Stimulated activated CD8-positive, alpha-beta memory T cell treated with anti-CD3 and anti-CD28 coated beads, Interleukin-4, amount 100 ng/mL, for 24 hours (primary cell): ENCODE data around the gene UQCR10.

ENCODE experiments used
- DNase-seq: peaks from one replicate; pipeline ENCODE4 v3.0.0-alpha.2; 2020; ENCODE audit warnings: low read depth

UQCR10 gene

DNA sequence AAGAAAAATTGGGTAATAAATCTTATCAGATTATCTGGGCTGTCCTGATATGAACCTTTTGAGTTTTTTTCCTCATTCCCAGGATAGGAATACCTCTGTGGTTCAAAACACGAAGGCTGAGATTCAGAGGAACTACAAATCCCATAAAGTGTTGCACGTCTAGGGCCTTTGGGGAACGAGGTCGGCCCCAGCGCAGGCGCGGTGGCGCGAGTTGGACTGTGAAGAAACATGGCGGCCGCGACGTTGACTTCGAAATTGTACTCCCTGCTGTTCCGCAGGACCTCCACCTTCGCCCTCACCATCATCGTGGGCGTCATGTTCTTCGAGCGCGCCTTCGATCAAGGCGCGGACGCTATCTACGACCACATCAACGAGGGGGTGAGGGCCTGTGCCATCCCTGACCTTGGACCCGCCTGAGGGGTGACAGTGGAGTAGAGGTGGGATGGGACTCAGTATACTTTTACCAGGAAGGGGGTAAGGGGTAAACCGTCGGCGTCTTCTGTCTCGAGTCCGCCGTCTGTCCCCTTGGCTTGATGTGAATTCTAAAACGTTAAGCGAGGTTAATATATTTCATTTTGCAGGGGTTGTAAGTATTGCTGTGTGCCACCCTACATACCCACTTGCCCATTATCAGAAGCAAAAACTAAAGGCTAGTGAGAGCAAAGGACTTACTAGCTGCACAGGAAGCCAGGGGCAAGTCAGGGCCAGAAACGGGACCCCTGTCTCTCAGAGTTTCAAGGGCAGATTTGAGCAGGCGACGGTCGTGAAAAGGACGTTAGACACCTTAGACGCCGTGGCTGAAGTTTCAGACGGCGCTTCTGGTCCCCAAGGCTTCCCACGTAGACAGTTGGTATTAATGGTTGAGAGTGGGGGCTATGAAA, at the start of gene UQCR10:
UQCR10 (plus strand) TSS at position 199 of the 881 bp plus-strand sequence; CDS start at position 229, 30 bp downstream.
- peak; percentile 91 for DNase-seq

DNA sequence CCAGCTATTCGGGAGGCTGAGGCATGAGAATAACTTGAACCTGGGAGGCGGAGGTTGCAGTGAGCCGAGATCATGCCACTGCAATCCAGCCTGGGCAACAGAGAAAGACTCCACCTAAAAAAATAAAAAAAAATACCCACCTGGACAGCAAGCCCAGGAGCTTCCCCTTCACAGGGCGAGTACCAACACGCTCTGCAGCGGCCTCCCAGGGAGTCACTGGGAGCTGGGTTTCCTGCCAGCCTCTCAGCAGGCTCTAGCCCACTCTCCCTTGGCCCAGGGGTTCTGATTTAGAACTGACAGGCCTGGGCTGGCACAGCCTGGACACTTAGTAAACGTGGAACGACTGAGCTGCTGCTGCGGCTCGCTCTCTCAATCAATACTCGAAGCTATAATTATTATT, 49.4 kb upstream of the UQCR10 start:
- DNase-seq: no peak

DNA sequence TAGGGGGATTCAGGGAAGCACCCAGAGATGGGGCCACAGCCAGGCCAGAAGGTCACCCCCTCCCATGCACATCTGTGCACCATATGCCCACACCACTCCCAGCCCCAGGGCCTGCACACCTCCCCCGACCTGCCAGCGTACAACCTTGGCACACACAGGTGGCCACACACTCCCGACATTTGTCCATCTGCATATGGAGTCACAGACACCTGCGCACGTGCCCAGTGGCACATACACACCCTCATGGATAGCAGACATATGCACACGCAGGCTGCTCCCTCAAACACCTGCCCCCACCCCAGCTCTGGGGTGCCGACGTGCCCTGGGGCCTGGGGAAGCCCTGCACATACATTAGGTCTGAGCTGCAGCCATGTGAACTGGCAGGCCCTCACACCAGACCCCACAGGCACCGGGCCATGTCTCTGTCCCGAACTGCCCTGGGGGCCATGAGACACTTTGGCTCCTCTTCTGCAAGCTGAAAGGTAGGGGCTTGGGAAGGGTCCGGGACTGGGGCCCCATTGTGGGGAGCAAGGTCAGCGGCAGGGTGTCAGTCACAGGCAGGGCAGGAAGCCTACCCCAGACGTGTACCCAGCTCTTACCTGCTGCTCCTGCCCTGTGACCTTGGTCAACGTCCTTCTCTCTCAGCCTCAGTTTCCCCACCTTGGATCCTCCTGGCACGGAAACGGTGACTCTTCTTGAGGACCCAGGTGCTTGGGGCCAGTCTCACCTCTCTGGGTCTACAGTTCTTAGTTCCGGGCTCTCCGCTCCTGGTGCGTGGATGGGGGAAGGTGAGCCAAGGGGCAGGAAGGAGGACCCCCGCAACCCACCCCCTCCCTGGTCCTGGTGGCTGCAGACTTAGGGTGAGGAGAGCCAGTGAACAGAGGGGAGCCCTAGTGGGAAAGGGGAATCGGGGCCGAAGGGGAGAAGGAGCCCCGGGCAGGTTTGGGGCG, 47.9 kb upstream of the UQCR10 start:
- DNase-seq: no peak

DNA sequence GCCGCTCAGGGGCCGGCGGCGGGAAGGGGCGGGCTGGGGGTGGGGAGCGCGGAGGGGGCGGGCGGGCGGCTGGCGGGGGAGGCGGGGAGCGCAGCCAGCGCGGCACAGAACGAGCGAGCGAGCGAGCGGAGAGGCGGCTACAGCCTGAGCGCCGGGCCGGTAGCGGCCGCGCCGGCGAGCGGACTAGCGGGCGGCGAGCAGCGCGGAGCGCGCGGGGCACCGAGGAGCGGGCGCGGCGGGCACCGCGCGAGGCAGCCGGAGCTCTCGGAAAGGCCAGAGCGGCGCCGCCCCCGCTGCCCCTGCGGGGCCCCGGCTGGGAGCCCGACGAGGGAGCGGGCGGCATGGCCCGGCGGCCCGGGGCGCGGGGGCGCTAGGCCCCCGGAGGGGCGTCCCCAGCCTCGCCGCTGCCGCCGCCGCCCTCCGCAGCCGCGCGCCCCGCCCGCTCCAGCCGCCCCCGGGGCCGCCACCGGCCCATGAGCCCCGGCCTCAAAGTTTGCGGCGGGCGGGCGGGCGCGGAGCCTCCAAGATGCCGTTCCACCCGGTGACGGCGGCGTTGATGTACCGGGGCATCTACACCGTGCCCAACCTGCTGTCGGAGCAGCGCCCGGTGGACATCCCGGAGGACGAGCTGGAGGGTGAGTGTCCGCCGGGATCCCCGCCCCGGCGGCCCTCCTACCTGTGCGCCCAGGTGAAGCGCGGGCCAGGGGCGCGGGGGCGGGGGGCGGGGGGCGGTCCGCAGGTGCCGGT, 47.1 kb upstream of the UQCR10 start, which contains the start of gene CABP7:
CABP7 (plus strand) TSS at position 105 of the 747 bp plus-strand sequence; CDS start at position 527, 422 bp downstream.
- DNase-seq: no peak

DNA sequence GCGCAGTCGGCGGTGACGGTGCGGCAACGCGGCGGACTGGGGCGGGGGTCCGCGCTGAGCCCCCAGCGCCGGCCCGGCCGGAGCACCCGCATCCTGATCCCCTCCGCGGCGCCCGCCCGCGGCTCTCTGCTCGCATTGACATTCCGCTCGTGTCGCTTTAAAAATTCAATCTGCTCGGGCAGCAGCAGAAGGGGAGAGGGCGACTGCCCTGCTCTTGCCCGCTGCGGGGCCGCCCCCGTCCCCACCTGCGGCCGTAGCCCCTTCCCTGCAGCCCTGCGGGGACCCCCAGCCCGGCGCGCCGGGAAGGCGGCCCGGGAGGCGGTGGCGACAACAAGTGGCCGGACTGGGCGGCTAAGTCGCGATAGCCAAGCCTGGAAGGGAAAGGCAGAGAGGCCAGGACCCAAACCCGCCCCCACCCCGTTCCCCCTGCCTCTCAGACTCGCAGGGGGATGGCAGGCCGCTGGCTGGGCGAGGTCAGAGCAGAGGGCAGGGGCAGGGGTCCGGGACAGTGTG, 46.3 kb upstream of the UQCR10 start:
- DNase-seq: no peak

DNA sequence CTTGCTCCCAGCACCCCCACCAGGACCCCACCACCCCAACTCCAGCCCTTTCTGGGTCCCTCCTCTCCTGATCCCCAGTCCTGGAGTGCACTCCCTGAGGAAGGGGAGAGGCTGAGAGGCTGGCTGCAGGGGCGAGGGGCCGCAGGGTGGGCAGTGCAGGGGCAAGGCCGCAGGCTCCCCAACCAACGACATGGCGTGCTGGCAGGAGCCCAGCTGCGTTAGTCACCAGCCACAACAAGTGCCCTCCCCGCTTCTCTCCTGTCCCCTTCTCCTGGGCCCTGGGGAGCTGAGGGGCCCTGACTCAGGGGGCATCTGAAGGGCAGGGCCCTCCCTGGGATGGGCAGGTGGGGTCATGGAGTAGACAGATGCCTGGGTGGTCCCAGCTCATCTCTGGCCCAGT, 45.0 kb upstream of the UQCR10 start:
- no peak for DNase-seq

DNA sequence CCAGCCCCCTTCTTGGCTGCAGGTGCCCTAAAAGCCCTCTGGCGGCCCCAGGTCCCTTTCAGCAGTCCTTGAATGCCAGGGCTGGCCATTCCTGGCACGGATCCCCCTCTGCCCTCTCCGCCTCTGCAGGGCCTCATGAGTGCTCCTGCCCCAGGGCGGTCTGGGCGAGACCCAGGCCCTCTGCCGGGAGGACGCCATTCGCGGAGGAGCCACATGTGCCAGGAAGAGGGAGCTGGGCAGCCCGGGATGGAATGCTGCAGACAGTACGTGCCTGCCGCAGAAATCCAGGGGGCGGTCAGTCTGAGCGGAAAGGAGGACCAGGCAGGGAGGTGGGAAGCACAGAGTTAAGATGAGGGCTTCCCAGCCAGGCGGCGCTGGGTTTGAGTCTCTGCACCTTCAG, 44.6 kb upstream of the UQCR10 start:
- no peak for DNase-seq

DNA sequence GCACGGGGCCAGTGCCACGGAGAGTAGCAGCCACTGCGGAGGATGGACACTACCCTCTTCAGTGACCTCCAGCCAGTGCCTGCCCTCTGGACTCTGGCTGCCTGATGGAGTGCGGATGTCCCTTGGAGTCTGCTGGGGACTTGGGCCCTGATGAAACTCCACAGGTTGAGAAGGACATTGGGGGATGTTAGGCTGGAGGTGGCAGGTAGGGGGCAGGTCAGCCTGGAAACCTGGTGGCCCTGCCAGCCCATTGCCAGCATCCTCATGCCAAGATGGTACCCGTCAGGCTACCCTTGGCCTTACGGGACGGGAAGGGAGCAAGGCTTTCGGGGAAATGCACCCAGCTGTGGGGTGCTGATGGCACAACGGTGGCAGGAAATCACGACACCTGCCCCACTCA, 43.4 kb upstream of the UQCR10 start:
- no peak for DNase-seq

DNA sequence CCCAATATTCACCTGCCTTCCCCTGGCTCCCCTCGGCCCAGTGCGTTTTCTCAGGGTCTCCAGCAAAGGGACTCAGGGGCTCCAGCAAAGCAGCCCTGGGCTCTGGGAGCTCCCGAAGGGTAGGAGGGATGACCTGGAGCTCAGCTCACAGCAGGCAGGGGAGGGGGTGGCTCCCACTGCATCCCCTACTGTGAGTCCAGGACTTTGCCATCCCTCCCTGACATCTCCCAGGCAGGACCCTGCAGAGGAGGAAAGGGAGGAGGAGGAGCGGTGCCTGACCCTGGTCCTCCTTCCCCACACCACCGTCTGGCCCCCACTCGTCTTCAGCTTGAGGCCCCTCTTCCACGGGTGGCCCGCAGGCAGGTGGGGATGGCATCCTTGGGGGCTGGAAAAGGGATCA, 42.3 kb upstream of the UQCR10 start:
- no peak for DNase-seq

DNA sequence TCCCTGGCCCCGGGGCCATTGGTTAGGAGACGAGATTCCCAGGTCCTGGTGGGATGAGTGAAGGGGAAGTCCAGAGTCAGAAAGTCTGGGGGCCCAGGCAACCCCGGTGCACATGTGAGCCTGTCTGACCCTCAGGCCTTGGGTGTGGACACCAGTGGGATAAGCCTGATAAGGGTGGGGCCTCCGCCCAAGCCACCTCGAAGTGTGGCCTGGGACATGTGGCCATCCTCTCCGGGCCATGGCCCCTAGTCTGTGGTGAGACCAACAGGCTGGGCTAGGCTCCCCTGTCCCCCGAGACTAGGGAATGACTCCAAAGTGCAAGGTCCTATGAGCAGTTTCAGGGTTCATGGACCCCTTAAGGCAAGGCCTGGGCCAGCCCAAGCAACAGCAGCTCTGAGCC, 41.1 kb upstream of the UQCR10 start:
- no peak for DNase-seq

DNA sequence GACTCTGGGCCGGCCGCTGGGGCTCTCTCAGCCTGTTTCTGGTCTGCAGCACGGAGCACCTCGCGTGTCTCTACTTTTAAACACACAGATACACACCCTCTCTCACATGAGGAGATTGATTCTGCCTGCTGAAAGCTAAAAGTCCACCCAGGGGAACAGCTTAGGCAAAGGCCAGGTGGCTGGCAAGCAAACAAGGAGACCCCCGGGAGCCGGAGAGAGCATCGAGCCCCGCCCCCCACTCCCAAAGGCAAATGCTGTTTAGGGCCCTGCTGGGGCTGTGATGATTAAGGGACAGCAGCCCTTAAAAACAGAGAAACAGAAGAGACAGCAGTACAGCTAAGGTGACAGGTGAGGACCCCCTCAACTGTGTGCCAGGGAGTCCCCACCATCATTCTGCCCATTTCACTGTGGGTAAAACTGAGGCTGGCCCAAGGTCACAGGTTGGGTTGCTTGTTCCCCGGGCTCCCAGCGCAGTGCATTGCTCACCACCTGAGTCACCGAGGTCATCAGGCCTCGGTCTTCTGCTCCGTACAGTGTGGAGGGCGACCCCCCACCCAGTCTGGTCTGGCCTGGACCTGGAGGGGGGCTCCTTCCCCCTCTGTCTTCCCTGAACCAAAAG, 40.5 kb upstream of the UQCR10 start:
- DNase-seq: no peak

DNA sequence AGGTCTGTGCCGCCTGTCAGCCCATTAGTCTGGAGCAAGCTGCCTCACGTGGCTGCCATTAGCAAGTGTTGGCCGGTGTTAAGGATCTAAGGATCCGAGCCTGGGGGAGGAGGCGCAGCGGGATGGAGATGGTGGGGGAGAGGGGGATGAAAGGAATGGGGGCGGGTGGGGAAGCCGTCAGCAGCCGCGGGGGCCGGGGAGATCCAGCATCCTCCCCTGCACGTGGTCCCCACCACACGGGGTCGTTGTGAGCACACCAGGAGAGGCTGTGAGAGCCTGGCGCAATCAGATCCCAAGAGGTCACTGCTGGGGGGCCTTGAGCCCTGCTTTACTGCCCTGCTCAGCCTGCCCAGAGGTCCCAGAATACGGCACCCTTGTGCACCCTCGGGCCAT, 40.0 kb upstream of the UQCR10 start:
- no peak for DNase-seq

DNA sequence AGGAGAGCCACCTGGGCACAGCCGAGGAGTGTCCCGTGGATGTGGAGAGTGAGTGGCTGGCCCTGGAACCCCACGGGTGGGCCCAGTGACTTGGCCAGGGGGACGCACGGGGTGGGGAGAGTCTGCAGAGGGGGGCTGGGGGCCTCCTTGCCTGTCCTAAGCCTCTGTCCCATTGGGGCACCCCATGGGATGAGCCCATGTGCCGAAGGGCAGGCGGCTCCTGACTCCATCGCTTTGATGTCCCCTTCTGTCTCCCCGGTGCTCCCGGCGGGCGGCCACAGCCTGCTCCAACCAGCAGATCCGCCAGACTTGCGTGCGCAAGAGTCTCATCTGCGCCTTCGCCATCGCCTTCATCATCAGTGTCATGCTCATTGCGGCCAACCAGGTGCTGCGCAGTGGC, 38.0 kb upstream of the UQCR10 start:
- DNase-seq: no peak

DNA sequence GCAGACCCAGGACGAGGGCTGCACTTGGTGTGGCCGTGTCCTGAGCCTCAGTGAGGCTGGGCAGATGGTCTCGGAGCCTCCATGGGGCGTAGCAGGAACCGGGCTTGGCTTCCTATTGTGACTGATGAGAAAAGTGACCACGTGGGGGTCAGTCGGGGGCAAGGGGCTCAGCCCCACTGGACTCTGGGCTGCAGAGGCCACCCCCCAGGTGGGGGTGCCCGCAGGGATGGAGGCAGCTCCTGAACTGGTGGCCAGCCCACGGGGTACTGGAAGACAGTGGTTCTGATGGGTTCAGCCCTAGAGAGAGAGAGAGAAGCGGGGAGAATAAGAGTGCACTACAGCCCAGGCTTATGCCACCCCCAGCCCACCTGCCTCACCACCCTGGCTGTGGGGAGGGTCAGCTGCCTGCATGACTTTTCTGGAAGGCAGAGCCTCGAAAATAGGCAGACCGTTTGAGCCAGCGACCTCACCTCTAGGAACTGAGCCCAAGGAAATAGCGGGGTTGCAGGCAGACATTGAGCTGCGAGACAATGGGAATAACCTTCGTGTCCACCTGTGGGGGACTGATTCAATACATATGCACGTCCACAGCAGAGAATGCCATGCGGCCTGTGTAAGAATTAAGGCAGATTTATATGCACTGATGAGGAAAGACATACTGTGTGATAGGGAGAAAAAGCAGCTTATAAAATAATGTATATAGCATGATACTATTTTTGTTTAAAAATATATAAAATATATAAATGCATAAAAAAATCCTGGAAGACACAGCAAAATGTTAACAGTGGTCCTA, 35.9 kb upstream of the UQCR10 start:
- DNase-seq: no peak

DNA sequence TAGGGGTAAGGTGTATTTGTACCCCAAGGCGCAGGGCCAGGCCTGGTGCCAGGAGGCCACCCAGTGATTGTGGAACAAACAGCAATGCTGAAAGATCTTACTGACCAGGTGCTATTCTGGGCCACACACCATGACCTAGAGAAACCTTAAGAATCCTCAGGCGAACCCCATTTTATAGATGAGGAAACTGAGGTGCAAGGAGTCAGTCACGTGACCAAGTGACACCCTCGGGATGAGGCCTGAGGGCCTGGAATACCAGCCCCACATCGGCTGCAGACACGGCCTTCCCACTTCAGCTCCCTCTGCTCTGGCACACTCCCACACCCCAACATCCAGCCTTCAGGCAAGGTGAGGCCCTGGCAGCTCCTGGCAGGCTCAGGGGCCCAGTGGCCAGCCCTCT, 34.3 kb upstream of the UQCR10 start:
- no peak for DNase-seq

DNA sequence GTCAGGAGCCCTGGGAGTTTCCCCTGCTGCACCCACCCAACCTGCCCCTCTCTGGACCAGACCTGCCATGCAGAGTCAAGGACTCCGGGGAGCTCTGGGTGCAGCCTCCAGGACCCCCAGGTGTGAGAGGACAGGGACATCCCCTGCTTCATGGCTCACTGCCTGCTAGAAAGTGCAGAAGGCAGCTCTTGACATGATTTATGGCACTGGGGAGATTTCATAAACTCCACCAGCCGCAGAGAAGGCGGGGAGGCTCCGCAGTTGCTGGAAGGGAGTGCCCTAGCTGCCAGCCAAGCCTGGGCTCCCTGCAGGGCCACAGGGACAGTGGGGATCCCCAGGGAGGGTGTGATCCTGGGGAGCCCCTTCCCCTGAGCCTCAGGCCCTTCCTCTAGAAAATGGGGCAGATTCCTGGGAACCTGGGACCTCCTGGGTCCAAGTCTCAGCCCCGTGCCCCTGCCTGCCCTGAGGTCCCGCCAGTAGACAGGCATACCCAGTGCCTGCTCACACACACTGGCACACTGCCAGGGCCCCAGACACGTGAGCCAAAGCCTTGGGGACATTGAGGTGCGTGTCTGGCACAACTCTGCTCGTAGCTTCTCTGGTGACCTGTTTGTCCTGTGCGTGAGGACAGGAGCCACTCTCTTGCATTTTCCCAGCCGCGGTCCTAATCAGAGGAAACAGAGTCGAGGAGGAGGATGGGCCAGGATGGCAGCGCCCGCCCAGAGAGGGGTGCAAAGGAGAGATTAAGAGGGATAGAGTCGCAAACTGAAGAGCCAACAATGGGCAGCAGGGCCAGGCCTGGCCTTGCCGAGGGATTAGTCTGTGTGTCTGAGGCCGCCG, 33.6 kb upstream of the UQCR10 start:
- DNase-seq: no peak

DNA sequence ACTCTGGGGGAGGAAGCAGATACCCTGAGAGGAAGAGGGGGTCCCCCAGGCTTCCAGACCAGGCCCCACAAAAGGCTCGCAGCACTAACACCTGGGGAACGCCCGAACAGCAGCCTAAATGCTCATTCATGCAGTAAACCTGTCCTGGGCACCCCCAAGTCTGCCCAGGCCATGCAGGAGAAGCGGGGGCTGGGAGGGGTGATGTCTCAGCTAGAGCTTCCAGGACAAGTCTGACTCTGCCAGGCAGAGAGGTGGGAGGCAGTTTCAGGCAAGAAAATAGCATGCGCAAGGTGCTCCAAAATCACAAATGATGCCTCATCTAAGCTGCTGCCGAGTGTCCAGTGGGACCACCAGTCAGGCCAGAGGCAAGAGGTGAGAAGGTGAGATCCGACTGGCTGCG, 32.8 kb upstream of the UQCR10 start:
- no peak for DNase-seq

DNA sequence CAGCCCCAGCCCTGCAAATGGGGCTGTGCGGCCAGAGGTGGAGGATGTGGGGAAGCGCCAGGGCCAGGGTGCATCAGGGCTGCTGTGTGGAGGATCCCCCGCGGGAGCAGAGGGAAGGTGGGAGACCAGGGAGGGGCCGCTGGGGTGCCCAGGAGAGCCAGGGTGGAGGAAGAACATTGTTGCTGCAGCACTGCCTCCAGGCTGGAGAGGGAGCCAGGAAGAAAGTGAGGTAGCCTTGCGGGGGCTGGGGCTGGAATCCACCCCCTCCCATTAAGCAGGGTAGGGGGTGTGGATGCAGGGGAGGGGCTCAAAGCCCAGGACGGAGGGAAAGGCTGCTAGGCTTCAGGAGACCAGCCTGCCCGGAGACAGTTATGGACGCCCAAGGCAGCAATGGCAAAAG, 32.3 kb upstream of the UQCR10 start:
- DNase-seq: no peak

DNA sequence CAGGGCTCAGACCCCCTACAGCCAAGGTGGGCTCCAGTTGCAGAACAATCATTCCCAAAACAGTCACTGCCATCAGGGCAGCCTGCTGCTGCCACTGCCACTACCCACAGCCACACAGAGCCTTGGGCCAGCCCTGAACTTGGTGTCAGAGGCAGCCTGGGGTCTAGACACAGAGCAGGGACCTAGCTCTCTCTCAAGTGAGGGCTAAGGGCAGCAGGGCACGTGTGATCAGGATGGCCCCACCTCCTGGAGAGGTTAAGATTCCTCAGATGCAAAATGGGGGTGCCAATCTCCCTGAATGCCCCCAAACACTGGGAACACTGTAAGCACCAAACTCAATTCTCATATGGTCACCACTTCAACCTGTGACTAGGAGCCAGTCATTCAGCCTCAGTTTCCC, 31.8 kb upstream of the UQCR10 start:
- no peak for DNase-seq
